ENCODE data around the gene N4BP2L2.

N4BP2L2 gene

DNA sequence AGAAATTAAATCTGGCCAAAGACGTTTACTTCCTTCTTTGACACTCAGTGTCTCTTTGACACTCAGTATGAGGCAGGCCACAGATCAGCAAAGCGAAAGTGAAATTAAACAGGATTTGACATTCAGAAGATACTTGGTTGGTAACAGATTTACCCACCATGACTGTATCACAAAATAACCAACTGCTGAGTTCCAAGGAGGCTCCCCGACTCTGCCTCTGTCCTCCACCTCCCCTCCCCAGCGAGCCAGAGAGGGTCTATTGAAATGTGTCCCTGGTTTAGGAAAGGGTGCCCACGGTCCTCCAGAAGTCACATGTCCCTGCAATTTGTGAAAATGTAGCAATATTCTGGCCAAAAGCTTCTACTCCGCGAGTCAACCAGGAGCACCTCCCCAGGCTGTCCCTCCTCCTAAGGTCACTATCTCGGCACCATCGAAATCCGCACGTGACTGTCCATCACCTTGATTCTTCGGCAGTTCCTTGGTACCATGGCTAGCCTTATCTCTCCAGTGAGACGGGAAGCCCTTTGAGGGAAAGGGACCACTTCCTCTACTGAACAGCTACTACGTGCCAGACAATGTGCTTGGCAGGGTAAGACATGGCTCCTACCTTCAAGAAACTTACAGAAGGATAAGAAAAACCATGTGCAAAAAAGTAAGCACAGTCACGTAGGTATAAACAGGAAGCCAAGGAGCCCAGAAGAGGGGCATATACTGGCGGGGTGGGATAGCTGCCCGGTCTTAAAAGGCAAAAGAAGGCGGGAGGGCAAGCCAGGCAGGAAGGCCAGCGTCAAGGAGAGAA lies 112.2 kb downstream of the N4BP2L2 start:
- peak; percentile 51 for DNase-seq (ENCODE audit: low spot score)

DNA sequence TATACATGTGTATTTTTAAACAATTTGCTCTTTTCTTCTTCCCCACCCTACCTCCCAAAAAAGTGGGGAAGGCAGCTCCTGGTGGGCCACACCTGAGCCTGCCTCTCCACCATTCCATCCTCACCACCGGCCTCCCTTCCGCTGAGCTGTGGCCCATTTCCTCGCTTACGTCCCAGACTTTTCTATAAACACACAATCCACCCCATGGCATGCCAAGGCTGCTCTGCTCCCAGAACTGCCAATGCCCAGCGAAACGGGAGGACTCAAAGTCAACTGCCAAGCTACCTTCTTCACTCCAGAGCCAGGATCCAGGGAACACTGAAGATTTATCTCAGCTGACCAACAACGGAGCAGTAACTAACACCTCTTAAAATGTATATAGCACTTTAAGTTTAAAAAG lies 113.4 kb downstream of the N4BP2L2 start:
- DNase-seq (ENCODE audit: low spot score), result no peak

DNA sequence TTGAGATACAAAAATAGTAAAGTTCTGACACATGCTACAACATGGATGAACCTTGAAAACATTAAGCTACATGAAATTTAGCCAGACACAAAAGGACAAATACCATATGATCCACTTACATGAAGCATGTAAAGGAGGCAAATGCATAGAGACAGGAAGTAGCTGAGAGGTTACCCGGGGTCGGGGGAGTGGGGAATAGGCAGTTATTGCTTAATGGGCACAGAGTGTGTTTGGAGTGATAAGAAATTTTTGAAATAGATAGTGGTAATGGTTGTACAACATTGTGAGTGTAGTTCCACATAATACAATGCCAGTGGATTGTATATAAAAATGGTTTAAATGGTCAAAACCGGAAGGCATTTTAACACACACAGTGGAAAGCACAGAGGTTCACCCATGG lies 115.0 kb downstream of the N4BP2L2 start:
- DNase-seq (ENCODE audit: low spot score), result no peak

DNA sequence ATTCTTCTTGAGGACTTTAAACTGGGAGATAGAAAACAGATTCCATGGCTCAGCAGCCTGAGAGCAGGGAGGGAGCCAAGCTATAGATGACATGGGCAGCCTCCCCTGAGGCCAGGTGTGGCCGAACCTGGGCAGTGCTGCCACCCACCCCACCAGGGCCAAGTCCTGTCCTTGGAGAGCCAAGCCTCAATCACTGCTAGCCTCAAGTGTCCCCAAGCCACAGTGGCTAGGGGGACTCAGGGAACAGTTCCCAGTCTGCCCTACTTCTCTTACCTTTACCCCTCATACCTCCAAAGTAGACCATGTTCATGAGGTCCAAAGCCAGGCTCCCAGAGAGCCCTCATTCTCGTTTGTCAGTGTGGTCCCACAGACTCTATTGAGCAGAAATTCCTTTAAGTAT lies 118.7 kb downstream of the N4BP2L2 start:
- no peak for DNase-seq (ENCODE audit: low spot score)

DNA sequence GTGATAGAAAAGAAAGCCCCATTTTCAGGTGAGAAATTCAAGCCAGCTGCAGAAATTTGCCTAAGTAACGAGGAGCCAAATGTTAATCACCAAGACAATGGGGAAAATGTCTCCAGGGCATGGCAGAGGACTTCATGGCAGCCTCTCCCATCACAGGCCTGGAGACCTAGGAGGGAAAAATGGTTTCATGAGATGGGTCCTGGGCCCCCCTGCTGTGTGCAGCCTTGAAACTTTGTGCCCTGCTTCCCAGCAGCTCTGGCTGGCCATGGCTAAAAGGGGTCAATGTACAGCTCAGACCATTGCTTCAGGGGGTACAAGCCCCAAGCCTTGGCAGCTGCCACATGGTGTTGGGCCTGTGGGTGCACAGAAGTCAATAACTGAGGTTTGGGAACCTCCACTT lies 120.6 kb downstream of the N4BP2L2 start:
- DNase-seq (ENCODE audit: low spot score), result no peak

DNA sequence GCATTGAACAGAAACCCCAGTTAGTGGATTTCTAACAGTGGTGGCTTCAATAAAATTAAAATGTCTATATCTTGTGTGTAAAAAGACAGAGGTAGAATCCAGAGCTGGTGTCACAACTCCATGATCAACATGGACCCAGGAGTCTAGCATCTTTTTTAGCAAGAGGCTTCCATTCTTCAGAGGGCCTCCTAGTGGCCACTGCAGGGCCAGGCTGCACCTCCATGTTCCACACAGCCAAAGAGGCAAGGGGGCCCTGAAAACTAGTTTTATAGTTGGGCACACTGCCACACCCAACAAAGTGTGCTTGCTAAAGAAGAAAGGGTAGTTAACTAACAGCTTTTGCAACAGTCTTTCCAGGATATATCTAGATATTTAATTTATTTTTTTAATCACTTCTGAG lies 123.6 kb downstream of the N4BP2L2 start:
- DNase-seq (ENCODE audit: low spot score), result peak; percentile 17

DNA sequence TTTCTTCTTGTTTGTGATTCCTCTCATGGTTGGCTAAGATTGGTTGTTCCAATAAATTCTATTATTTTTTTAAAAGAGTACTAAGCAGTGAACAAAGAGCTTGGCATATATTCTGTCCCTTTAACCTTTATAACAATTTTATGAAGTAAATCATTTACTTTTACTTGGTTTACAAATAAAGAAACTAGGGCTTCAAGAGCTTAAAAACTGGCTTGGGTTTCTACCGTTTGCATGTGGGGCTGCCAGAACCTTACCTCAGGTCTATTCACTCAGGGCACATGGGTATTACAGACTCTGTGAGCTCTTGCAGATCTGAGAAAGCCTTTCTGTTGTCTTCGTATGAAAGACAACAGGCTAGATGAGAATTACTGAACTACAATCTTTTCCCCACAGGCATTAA lies 124.0 kb downstream of the N4BP2L2 start:
- DNase-seq (ENCODE audit: low spot score), result no peak

DNA sequence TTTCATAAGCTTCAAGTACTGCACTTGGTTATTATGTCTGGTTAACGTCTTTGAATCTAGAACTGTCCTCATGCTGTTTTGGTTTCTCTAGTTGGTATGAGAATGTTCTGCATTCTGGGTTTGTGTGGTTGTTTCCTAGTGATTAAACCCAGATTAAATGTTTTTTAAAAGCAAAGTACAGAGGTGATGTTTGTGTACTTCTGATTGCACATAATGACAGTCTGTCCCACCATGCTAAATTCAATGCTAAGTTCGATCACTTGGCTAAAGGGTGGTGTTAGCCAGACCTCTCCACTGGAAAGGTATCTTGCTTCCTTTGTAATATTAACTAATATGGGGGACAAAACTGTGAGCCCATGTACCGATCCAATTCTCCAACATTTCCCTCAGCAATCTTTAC lies 125.3 kb downstream of the N4BP2L2 start:
- no peak for DNase-seq (ENCODE audit: low spot score)

DNA sequence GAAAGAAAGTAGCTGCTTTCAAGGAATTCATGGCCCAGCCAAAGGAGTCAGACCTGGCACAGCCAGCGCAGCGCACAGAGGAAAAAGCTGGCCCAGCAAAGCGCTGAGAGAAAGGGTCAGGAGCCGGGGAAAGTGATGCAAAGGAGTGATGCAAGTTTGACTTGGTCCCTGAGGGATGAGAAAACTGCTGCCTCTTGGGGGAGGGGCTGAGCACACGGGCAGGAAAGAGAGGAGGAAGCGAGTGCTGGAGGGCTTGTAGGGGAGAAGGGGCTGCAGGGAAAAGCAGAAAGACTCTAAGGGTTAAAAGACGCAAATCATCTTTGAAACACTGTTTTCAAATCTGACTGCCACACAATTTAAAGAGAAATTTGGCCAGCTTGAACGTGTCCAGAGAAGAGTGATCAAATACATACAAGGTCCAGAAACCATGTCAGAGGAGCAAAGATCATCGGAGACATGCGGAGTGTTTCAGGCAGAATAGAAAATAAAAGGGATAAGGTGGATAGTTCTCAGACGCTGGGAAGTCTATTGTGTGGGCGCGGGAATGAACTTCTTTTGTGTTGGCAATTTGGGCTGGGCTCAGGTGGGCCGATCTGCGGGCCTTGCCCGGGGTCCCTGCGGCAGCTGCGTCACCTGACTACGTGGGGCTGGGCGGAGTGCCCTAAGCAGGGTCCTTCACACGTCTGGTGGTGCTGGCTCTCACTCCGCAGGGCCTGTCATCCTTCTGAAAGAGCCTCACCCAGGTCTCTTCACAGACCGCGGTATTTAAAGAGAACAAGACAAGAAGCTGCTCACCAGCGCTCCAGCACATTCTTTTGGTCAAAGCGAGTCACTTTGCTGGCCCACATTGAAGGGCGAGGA lies 128.8 kb downstream of the N4BP2L2 start:
- DNase-seq (ENCODE audit: low spot score), result no peak

DNA sequence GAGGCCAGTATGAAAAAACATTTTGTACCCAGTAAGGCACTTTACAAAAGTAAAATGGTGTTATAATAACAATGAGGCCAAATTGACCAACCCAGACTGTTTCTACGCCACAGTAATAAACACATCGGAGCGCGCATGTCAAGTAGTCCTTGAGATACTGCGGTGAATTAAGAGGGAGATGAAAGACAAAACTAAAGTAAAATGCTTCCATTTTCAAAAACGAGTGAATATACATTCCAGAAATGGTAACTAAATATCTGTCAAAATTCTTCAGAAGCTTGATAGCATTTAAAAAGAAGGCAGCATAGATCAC lies 129.6 kb downstream of the N4BP2L2 start:
- no peak for DNase-seq (ENCODE audit: low spot score)

DNA sequence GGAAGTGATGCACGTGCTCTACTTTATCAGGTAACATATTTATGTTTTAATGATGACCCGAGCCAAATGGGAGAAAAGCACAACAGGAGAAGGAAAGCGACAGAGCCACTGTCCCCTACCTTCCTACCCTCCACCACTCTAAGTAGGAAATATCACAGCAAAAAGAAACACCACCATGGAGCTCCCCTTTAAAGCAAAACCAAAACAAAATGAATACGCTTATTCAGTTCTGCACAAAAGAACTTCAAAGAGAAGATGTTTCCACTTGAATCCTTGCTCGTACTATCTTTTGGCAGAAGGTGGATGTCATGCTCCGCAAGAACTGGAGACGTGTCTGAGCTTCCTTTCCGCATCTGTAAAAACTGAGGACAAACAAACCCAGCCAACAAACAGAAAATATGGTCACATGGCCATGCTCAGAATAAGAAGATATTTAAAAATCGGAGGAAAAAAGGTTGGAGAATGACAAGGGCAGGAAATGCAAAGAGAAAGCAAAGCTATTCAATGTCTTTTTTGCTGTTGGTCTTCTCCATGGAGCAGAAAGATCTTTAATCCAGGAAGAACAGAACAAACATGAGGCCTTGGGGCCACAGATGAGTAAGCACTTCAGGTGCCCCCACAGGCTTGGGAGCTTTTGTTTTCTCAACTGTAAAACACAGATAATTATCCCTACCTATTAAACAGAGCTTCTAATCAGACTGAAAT lies 130.1 kb downstream of the N4BP2L2 start:
- DNase-seq (ENCODE audit: low spot score), result no peak

DNA sequence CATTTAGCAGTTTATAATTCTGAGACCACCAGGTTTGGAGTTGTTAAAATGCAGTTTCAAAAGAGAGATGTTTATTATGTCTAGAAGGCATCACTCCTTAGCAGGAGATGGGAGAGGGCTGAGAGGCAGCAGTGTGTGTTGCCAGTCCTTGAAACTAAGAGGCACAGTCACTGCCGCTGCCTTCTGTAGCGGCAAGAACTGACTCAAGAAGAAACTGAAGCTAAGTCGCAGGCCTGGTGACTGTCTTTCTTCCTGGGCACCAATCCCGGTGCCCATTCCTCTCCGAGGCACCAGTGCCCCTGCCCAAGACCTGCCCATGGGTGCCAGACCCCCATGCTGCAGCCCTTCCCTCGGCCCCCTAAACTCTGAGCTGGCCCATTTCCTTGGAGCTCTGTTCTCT lies 130.7 kb downstream of the N4BP2L2 start:
- DNase-seq (ENCODE audit: low spot score), result no peak

DNA sequence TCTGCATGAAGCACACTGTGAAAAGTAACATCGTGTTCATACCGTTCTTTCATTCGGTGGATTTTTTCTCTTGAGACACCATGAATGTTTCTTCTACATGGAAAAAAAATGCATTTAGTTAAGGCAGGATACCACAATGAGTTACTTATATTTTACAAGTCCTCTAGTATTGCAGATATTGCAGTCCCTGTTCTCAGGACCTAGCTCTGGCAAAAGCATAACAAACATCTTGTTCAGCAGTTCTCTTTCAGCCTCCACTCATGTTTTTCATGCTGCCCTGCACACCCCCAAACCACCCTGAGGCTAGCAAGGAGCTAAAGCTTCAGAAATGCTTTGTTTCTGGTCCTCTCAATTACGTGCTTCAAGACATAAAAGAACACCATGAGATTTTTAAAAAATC lies 135.5 kb downstream of the N4BP2L2 start:
- no peak for DNase-seq (ENCODE audit: low spot score)

DNA sequence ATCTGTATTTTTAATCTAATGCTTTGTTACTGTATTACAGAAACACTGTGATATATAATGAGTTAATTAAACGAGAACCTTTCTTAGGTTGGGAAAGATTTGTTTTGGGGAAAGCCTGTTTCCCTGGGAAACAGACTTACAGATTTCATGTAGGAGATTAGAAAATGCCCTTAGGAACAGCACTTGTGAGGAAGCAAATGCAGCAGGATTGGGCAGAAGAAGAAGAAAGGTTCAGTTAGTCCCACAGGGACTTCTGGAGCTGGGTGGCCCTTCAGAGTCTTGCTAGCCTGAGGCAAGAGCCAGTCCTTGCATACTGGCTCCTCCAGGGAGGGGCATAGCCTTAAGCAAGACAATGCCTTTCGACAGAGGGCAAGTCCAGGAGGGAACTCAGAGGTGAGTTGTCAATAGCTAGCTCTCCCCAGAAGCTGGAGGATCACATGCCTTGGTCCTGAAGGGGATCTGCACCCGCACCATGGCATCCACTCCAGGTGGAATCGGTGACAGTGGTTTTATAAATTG lies 147.4 kb downstream of the N4BP2L2 start:
- DNase-seq (ENCODE audit: low spot score), result no peak

DNA sequence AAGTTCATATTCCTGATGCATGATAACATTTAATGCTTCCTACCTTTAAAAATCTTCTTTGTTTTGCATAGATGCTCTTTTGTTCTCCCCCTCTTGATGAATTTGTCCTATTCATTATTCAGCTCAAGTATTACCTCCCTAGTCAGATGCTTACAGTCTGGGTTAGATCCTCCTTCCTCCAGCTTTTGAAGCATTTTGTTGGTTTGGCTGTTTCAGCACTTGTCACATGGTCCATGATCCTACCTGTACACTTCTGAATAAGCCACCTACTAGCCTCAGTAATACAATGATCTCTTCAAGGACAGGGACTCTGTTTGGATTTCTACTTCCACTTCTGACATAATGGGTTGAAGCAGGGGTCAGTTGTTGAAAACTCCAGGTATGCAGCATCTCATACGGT lies 148.1 kb downstream of the N4BP2L2 start:
- DNase-seq (ENCODE audit: low spot score), result no peak

DNA sequence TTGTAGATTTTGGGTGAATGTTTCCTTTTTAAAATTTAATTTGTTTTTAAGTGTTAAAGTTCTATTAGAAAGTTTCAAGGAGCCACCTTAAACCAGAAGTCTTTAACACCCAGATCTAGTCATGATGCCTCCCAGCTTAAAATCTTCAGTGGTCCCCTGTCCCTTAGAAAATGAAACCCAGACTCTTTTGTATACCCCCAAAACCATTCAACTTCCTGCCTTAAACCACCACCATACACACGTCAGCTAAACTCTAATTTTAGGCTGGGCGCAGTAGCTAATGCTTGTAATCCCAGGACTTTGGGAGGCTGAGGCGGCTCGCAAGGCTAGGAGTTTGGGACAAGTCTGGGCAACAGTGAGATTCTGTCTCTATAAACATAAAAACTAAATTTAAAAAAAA lies 148.5 kb downstream of the N4BP2L2 start:
- DNase-seq (ENCODE audit: low spot score), result no peak

DNA sequence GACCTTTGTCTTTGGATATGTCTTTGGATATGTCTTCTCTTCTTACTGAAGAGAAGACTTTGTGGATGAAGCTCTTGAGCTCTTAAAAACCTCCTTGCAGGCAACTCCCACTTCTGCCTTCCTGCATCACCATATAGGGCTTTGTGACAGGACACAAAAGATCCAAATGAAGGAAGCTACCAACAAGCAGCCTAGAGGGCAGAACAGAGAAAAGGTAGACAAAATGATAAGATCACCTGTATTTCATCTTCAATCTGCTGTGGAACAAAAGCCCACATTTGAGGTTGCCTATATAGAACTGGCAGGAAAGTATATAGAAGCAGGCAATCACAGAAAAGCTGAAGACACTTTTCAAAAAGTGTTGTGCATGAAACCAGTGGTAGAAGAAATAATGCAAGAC lies 153.2 kb downstream of the N4BP2L2 start:
- DNase-seq (ENCODE audit: low spot score), result no peak

DNA sequence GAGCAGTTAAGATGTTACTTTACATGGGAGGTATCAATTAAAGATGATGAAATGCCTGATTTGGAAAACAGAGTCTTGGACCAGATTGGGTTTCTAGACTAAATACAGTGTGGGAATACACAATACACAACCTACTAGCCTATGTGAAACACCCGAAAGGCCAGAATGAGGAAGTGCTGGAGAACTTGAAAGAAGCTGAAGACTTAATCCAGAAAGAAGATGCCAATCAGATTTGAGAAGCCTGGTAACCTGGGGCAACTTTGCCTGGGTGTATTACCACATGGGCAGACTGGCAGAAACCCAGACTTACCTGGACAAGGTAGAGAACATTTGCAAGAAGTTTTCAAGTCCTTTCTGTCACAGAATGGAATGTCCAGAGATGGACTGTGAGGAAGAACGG lies 153.9 kb downstream of the N4BP2L2 start:
- no peak for DNase-seq (ENCODE audit: low spot score)

DNA sequence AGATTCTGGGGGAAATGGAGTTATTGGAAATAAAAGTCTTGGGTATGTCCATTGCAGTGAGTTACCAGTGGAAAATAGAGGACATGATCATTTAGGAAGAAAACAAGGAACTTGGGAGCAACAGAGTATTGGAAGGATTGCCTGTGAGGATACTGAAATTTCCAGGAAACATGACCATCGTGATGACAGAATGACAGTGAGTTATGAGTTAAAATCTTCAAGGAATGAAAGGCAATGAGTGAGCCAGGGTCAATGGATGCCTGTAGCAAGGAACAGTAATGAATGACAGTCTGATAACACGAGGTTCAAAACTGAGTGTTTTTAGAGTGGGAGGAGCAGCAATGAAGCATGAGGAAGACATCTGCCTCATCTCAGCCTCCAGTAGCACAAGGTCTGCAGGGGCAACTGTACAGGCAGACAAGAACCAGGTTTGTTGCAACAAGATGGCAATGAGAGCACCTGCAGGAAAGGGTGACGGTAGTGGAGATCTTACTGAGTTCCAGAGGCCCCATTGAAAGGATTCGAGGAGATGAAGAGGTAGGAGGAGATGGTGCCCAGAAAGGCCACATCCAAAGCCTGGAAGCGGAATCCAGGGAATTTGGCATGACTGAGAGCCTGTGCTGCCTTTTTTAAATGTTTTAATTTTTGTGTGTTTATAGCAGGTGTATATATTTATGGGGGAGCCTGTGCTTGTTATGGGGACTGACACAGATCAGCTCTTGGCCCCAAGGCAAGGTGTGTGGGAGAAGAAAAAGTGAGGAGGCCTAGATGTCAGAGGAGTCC lies 154.6 kb downstream of the N4BP2L2 start:
- DNase-seq (ENCODE audit: low spot score), result no peak

Data from RKO (cell line).